CD4-positive, alpha-beta memory T cell (primary cell): ENCODE data around the gene RASA3. TPM values are rescaled to one million over a fixed set of nuclear protein-coding genes. Genes with fewer than 3 reads are reported as not detected.
"Not testable (repeated sequence)": the region's sequence is repeated elsewhere in the genome, so short reads cannot be mapped to it uniquely, and the experiment has no call there.

Experiments used
- CTCF ChIA-PET: fragments of 350-600 bp; sonication (Branson Sonifier 250); formaldehyde crosslinking; loops from one replicate; lab custom pipeline; 2021; ENCODE audit warnings: inconsistent platforms; ENCODE audit not compliant: partially characterized antibody; lab: Charles Lee
- POLR2A ChIA-PET: fragments of 350-600 bp; sonication (Branson Sonifier 250); formaldehyde crosslinking; loops from one replicate; lab custom pipeline; 2021; ENCODE audit not compliant: partially characterized antibody; lab: Charles Lee
- DNase-seq, 5 donors: peaks; one replicate each; pipeline versions ENCODE4 v3.0.0 to v3.0.0-alpha.2; 2020 to 2022; ENCODE audit warnings: mixed read lengths in 1 of 5
- H3K27ac ChIP-seq: one replicate; pipeline ENCODE4 v1.7.0; 2013; ENCODE audit warnings: low read depth, low read length
- H3K27me3 ChIP-seq: 2 replicates; pipeline ENCODE4 v1.7.0; 2013; ENCODE audit warnings: mild to moderate bottlenecking, low read length, moderate library complexity; ENCODE audit not compliant: insufficient read depth
- H3K36me3 ChIP-seq: 2 replicates; pipeline ENCODE4 v1.7.0; 2013; ENCODE audit warnings: mild to moderate bottlenecking, low read length, moderate library complexity; ENCODE audit not compliant: insufficient read depth
- H3K4me1 ChIP-seq: 2 replicates; pipeline ENCODE4 v1.7.0; 2013; ENCODE audit warnings: mild to moderate bottlenecking, low read length, moderate library complexity; ENCODE audit not compliant: insufficient read depth
- H3K4me3 ChIP-seq, 2 donors: one replicate each; pipeline ENCODE4 v1.7.0; 2013; ENCODE audit warnings: low read length in 2 of 2, mild to moderate bottlenecking in 1 of 2
- H3K9me3 ChIP-seq, 2 donors: one replicate each; pipeline ENCODE4 v1.7.0; 2013; ENCODE audit warnings: low read length in 2 of 2, control low read depth in 1 of 2; ENCODE audit not compliant: control insufficient read depth in 1 of 2
- H3K27ac Mint-ChIP-seq, 7 donors: one replicate each; pipeline ENCODE4 v1.8.0; 2020 to 2021; ENCODE audit warnings: mixed read lengths in 7 of 7, mild to moderate bottlenecking in 6 of 7, inconsistent platforms in 3 of 7, moderate library complexity in 3 of 7
- H3K27me3 Mint-ChIP-seq, 2 donors: one replicate each; pipeline ENCODE4 v1.8.0; 2020 to 2021; ENCODE audit warnings: mixed read lengths in 2 of 2
- H3K36me3 Mint-ChIP-seq, 2 donors: one replicate each; pipeline ENCODE4 v1.8.0; 2020 to 2021; ENCODE audit warnings: mixed read lengths in 2 of 2, inconsistent platforms in 1 of 2, mild to moderate bottlenecking in 1 of 2
- H3K4me1 Mint-ChIP-seq, 4 donors: one replicate each; pipeline ENCODE4 v1.8.0; 2020 to 2021; ENCODE audit warnings: mixed read lengths in 4 of 4, mild to moderate bottlenecking in 1 of 4
- H3K4me3 Mint-ChIP-seq, 8 donors: one replicate each; pipeline ENCODE4 v1.8.0; 2020 to 2021; ENCODE audit warnings: mixed read lengths in 8 of 8, mild to moderate bottlenecking in 7 of 8, moderate library complexity in 6 of 8, inconsistent platforms in 3 of 8
- H3K9me3 Mint-ChIP-seq, 8 donors: one replicate each; pipeline ENCODE4 v1.8.0; 2020 to 2021; ENCODE audit warnings: mixed read lengths in 8 of 8, mild to moderate bottlenecking in 5 of 8, inconsistent platforms in 3 of 8, moderate library complexity in 1 of 8
- intact Hi-C: fragments of 100-400 bp; cut with micrococcal nuclease; formaldehyde crosslinking; loops from one replicate; pipeline ENCODE4 v1.15.1; 2023
- polyA plus RNA-seq, 2 donors: library from polyadenylated mRNA; unstranded; fragments of 300-500 nt; fragmentation: Illumina TruSeq; gene quantifications; one replicate each; pipeline ENCODE4 v1.2.3, GENCODE V29; 2021
- total RNA-seq, 2 experiments: library from RNA; stranded (reverse); gene quantifications; one replicate each; pipeline ENCODE4 v1.2.3, GENCODE V29; 2021

Gene RASA3
- total and polyA plus RNA-seq, 4 experiments from 2014 or later, result 65.5 to 174 (median 156) TPM

DNA sequence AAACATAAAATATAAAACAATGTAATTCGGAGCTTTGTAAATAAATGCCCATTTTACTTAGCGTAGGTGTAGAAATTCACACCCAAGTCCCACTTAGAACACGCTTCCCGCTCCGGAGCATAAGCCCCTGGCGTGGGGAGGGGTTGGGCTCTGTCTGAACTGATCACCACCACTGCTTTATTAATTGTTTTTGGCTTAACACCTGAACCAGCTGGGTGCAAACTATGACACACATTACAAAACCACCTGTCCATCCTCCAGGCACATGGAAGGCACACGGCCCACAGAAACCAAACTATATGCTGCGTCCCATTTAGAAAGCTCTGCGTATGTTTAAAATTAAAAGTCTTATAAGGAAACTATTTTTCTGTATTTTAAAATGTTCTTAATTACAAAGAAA is 25.9 kb downstream of the RASA3 start:
- CTCF ChIA-PET, result interaction anchor here (1.3 kb wide), 1 partner anchor 34 kb away, joined by 3 read pairs; no protein-coding TSS in a partner anchor
- peaks cover 0 to 19% (median 0%) of the 10 kb centered on the region in 8 donors for H3K9me3 Mint-ChIP-seq
- H3K27ac Mint-ChIP-seq, result peak overlapping the region in 4 of 7 donors; percentile 51 to 89 (median 73)
- Histone ChIP-seq H3K4me3 (no peak overlapping the region), H3K9me3 (no peaks in the 10 kb centered on the region), H3K27me3 (no peaks in the 10 kb centered on the region), H3K36me3 (peaks cover 42% of the 10 kb centered on the region), H3K27ac (no peak overlapping the region), H3K4me1 (peaks cover 88% of the 10 kb centered on the region)
- intact Hi-C loops, result no loop called here
- no peak for DNase-seq
- peaks cover 21 to 55% of the 10 kb centered on the region in 2 donors for H3K36me3 Mint-ChIP-seq
- H3K27me3 Mint-ChIP-seq, result no peaks in the 10 kb centered on the region
- peaks cover 39 to 85% (median 65%) of the 10 kb centered on the region in 4 donors for H3K4me1 Mint-ChIP-seq
- POLR2A ChIA-PET, result interaction anchor here (1.2 kb wide), 1 partner anchor 25 kb away, joined by 3 read pairs; no protein-coding TSS in a partner anchor
- peak overlapping the region in 2 of 8 donors; percentile 38 to 52 for H3K4me3 Mint-ChIP-seq

DNA sequence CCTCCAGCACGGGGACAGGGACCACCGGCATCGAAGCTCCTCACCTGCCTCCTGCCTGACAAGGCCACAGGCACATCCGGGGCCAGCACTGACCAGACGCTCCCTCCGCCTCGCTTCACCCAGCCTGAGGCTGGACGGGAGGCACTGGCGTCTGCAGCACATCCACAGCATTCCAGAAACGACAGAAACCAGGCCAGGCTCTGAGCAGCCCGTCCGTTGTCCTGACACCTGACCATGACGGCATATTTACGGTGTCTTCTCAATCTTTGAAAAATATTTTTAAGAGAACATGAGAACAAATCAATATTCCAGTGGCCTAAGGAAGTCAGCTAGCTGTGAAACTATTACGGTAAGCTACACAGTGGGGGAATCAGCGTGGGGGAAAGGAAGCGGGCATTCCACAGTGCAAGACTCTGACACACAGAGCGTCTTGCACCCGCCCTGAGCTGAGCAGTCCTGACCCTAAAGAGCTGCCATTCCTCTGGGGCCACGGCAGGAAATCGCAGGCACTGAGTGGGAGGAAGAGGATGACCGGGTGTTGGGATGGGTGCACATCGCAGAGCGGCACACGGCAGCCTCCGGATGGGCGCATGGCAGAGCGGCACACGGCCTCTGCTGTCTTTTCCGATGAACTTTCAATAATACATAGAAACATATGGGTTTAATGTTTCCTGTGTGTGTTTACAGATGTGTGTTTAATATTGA is 26.8 kb downstream of the RASA3 start:
- ChIA-PET POLR2A (interaction anchor here (1.2 kb wide), 1 partner anchor 26 kb away, joined by 3 read pairs; no protein-coding TSS in a partner anchor), CTCF (interaction anchor here (1.3 kb wide), 1 partner anchor 33 kb away, joined by 3 read pairs; no protein-coding TSS in a partner anchor)
- H3K4me1 ChIP-seq, result peaks cover 91% of the 10 kb centered on the region
- peak overlapping the region; percentile 3 for H3K27ac ChIP-seq
- no peaks in the 10 kb centered on the region for H3K9me3 ChIP-seq
- Mint-ChIP-seq H3K4me3 (peak overlapping the region in 7 of 8 donors; percentile 41 to 76 (median 57)), H3K36me3 (peaks cover 24 to 58% of the 10 kb centered on the region in 2 donors), H3K9me3 (peaks cover 0 to 19% (median 0%) of the 10 kb centered on the region in 8 donors), H3K27ac (peak overlapping the region; percentile 60 to 89 (median 74)), H3K4me1 (peaks cover 38 to 88% (median 66%) of the 10 kb centered on the region in 4 donors), H3K27me3 (no peaks in the 10 kb centered on the region)
- intact Hi-C loops, result no loop called here
- DNase-seq, result peak in 1 of 5 donors; percentile 30
- peaks cover 51% of the 10 kb centered on the region for H3K36me3 ChIP-seq
- H3K27me3 ChIP-seq, result no peaks in the 10 kb centered on the region
- H3K4me3 ChIP-seq, result no peak overlapping the region

DNA sequence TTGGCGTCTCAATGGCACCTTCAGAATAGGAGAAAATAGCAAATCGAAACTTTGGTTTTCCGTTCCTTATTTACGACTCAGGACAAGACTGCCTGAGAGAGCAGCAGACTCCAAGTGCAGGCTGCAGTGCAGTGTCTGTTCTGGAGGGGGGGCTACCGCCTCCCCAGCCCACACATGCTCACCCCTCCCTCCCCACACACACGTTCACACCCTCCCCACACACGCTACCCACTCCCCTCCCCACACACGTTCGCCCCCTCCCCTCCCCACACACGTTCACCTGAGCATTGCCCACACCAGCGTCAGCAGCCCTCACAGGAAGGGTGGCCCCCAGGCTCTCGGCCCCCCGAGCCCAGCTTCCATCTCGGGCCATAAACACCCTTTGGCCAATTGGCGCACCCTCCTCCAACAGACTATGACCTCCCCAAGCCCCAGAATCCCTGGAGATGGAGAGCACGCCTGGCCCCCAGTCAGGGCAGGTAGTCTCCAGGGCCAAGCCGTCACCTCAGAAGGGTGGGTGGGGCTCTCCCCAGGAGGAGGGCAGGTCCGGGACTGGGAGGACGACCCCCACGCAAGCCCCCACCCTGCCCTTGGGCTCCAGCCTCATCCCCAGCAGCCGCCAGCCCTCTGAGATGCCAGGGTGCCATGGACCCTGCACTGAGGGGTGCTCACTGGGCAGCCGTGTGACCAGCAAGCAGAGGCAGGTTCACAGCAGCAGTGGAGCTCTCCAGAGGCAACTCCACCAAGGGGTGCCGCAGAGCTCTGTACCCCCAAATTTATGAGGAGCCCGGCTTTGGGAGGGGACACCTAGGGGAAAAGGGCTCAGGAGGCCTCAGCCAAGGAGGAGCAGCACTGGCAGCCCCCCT is 27.5 kb downstream of the RASA3 start:
- Histone ChIP-seq H3K27me3 (no peaks in the 10 kb centered on the region), H3K4me1 (peaks cover 91% of the 10 kb centered on the region), H3K4me3 (no peak overlapping the region), H3K36me3 (peaks cover 51% of the 10 kb centered on the region), H3K9me3 (no peaks in the 10 kb centered on the region), H3K27ac (peak overlapping the region; percentile 3)
- POLR2A ChIA-PET, result no interaction called here
- CTCF ChIA-PET, result no interaction called here
- peak overlapping the region; percentile 12 to 58 (median 37) for H3K4me3 Mint-ChIP-seq
- peak overlapping the region; percentile 46 to 90 (median 70) for H3K27ac Mint-ChIP-seq
- peaks cover 0 to 19% (median 0%) of the 10 kb centered on the region in 8 donors for H3K9me3 Mint-ChIP-seq
- peak in 1 of 5 donors; percentile 37 for DNase-seq
- H3K27me3 Mint-ChIP-seq, result no peaks in the 10 kb centered on the region
- peaks cover 34 to 87% (median 64%) of the 10 kb centered on the region in 4 donors for H3K4me1 Mint-ChIP-seq
- peaks cover 26 to 58% of the 10 kb centered on the region in 2 donors for H3K36me3 Mint-ChIP-seq
- intact Hi-C loops, result no loop called here

DNA sequence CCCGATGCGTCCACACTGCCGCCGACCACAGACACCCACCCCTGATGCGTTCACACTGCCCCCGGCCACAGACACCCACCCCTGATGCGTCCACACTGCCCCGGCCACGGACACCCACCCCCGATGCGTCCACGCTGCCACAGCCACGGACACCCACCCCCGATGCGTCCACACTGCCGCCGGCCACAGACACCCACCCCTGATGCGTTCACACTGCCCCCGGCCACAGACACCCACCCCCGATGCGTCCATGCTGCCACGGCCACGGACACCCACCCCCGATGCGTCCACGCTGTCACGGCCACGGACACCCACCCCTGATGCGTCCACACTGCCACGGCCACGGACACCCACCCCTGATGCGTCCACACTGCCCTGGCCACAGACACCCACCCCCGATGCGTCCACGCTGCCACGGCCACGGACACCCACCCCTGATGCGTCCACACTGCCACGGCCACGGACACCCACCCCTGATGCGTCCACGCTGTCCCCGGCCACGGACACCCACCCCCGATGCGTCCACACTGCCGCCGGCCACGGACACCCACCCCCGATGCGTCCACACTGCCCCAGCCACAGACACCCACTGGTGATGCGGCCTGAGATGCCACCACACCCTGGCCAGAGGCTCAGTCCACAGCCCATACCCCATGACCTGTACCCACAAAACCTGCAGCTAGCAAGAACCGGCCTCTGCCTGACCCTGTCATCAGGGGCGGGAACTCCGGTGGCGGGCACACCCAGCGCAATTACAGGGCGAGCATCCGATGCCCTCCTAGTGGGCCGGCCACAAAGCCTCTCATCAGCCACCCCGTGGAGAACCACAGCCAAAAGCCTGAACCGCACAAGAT is 28.4 kb downstream of the RASA3 start:
- H3K4me3 Mint-ChIP-seq, result peak overlapping the region in 7 of 8 donors; percentile 15 to 58 (median 38)
- intact Hi-C loops, result no loop called here
- DNase-seq, result peak in 1 of 5 donors; percentile 37
- no peaks in the 10 kb centered on the region for H3K27me3 Mint-ChIP-seq
- H3K4me1 Mint-ChIP-seq, result peaks cover 31 to 81% (median 57%) of the 10 kb centered on the region in 4 donors
- H3K9me3 ChIP-seq, result no peaks in the 10 kb centered on the region
- POLR2A ChIA-PET, result no interaction called here
- peaks cover 51% of the 10 kb centered on the region for H3K36me3 ChIP-seq
- no peaks in the 10 kb centered on the region for H3K27me3 ChIP-seq
- H3K36me3 Mint-ChIP-seq, result peaks cover 21 to 51% of the 10 kb centered on the region in 2 donors
- peaks cover 83% of the 10 kb centered on the region for H3K4me1 ChIP-seq
- CTCF ChIA-PET, result no interaction called here
- H3K4me3 ChIP-seq, result no peak overlapping the region
- H3K9me3 Mint-ChIP-seq, result peaks cover 0 to 19% (median 0%) of the 10 kb centered on the region in 8 donors
- H3K27ac Mint-ChIP-seq, result peak overlapping the region; percentile 46 to 90 (median 70)
- no peak overlapping the region for H3K27ac ChIP-seq

DNA sequence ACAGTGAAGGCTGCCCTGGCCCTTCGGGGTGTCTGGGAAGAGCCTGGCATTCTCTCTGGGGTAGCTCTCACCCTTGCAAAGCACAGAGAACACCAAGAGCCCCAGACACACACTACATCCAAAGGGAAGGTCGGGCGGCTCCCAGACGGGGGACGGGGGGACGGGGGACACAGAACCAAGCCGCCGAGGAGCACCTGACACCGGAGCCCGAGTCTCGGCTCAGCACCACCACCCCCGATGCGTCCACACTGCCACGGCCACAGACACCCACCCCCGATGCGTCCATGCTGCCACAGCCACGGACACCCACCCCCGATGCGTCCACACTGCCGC is 29.2 kb downstream of the RASA3 start:
- DNase-seq, result peak in 1 of 5 donors; percentile 13
- POLR2A ChIA-PET, result not testable (repeated sequence)
- H3K4me1 Mint-ChIP-seq, result peaks cover 28 to 78% (median 55%) of the 10 kb centered on the region in 4 donors

DNA sequence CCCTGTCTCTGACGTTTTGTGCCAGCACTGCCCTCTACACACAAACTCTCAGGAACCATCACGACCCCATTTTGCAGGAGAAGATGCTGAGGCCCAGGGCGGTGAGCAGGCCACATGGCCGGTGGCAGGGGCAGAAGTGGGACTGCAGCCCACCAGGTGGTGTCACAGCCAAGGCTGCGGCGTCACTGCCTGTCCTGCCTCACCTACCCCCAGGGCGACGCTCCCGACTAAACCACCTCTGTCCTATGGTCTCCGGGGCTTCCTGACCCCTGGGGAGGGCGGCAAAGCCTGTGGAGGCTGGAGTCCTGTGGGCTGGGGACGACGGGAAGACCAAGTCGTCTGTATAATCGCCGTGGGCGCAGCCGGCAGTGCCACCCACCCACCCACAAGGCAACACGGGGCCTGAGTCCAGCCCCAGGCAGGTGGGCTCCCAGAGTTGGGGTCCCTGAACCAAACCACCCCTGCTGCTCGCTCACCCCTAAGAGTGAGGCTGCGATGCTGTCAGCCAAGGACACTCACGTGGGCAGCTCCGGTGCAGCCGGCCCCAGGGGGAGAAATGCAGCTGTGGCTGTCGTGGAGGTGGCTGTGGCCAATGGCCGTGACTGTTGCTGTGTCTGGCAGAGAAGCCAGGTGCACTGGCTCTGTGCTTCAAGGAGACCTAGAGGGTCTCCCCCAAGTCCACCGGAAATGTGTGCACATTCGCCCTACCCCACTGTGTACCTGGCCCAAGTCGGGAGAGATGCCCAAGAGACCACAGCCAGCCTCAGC is 29.7 kb downstream of the RASA3 start:
- Histone ChIP-seq H3K36me3 (peaks cover 51% of the 10 kb centered on the region), H3K4me3 (no peak overlapping the region), H3K27ac (no peak overlapping the region), H3K27me3 (no peaks in the 10 kb centered on the region), H3K9me3 (no peaks in the 10 kb centered on the region), H3K4me1 (peaks cover 80% of the 10 kb centered on the region)
- CTCF ChIA-PET, result no interaction called here
- Mint-ChIP-seq H3K27me3 (no peaks in the 10 kb centered on the region), H3K4me1 (peaks cover 26 to 78% (median 55%) of the 10 kb centered on the region in 4 donors), H3K9me3 (peaks cover 0 to 19% (median 0%) of the 10 kb centered on the region in 8 donors), H3K4me3 (peak overlapping the region in 3 of 8 donors; percentile 13 to 38 (median 30)), H3K27ac (peak overlapping the region in 3 of 7 donors; percentile 64 to 83 (median 77)), H3K36me3 (peaks cover 17 to 49% of the 10 kb centered on the region in 2 donors)
- intact Hi-C loops, result no loop called here
- POLR2A ChIA-PET, result no interaction called here
- DNase-seq, result peak in 1 of 5 donors; percentile 27

More for the DNA sequence above, 29.2 kb downstream of the RASA3 start:
- H3K27ac Mint-ChIP-seq, result peak overlapping the region in 3 of 7 donors; percentile 64 to 83 (median 77)
- H3K27me3 Mint-ChIP-seq, H3K9me3 ChIP-seq, H3K27me3 ChIP-seq, intact Hi-C loops, H3K27ac ChIP-seq, H3K4me3 ChIP-seq, CTCF ChIA-PET: not testable (repeated sequence)
- peaks cover 20 to 47% of the 10 kb centered on the region in 2 donors for H3K36me3 Mint-ChIP-seq
- Histone ChIP-seq H3K36me3 (peaks cover 48% of the 10 kb centered on the region), H3K4me1 (peaks cover 80% of the 10 kb centered on the region)
- peaks cover 0 to 21% (median 0%) of the 10 kb centered on the region in 8 donors for H3K9me3 Mint-ChIP-seq
- peak overlapping the region in 3 of 8 donors; percentile 13 to 38 (median 30) for H3K4me3 Mint-ChIP-seq
